CMK (cell line): ENCODE results near the gene FLT4.

ENCODE experiments used
- DNase-seq: peaks from one replicate; pipeline ENCODE4 v3.0.0-alpha.2; 2010; ENCODE audit warnings: low read depth

Gene FLT4

GRCh38 chr5:180642181-180642775, 7.1 kb downstream of the FLT4 start:
- DNase-seq: no peak

DNA sequence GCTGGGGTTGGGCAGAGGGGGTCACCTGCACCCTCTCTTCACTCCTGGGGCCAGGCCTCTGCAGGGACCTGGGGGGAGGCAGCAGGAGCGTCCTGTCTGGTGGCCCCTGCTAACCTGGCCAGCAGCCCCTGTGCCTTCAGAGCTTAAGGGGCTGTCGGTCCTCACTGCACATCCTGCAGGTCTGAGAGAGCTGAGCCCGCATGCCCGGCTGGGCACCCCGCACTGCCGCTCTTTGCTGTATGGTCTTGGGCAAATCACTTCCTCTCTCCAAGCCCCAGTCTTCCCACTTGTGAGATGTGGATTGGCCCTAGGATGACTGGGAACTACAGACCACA, 7.9 kb downstream of the FLT4 start:
- DNase-seq: no peak

DNA sequence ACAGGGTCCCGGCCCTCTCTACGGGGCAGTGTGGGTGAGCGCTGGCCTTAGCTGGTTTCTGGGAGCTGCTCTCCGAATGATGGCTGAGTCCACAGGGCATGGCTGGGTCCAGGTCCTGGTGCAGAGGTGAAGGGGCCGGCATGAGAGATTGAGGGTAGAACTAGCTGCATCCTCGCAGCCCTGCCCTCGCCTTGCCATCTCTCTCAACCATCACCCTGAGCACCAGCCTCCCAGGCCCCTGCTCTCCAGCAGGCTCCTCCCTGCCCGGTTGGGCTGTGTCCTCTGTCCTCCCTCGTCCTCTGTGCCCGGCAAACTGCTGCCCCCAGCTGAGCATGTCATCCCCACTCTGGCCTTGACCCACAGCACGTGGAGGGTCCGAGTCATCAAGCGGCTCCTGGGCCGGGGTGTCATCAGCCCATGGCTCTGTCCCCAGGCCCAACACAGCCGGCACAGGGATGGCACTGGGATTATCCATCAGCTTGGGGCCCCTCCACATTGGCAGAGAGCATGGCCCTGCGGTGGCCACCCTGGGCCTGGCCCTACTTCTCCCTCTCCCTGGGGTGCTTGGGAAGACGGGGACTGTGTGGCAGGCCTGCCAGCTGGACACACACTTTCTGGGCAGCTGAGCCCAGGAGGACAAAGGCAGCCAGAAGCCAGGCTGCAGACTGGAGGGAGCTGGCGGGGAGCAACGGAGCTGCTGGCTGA, 8.4 kb downstream of the FLT4 start:
- no peak for DNase-seq

GRCh38 chr5:180640611-180640860, 8.9 kb downstream of the FLT4 start:
- no peak for DNase-seq

DNA sequence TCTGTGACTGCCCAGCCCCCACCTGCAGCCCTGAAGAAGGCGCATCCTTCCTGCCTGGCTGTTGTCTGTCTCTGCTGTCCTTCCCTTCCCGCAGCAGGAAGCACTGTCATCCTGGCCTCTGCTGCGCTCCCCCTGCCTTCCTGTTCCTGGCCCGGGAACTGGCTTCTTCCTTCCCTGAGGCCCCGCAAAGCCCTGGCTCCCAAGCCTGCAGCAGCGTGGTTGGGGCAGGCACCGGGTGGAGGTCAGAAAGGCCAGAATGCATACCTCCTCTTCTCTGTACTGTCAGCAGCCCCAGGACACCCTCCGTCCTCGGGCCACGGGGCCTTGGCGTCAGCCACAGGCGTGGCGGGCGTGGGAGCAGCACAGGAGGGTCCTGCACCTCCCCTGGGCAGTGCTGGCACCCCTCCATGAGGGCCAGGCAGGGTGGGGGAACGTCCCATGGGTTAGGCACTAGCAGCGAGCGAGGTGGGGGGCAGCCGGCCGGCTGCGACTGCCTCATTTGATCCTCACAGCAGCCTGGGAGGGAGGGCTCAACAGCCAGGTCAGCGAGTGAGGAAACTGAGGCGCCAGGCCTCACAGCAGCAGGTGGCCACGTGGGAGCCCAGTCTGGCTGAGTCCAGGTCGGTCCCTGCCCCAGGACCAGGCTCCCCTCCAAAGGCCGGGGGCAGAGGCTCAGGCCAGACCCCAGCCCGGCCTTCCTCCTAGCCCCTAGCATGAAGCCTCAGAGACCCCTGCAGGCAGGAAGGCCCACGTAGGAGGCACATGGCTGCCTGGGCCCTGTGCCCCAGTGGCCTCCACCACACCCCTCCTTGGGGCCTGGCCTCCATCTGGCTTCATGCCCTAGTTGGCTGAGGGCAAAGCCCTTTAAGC, 9.4 kb downstream of the FLT4 start:
- no peak for DNase-seq

DNA sequence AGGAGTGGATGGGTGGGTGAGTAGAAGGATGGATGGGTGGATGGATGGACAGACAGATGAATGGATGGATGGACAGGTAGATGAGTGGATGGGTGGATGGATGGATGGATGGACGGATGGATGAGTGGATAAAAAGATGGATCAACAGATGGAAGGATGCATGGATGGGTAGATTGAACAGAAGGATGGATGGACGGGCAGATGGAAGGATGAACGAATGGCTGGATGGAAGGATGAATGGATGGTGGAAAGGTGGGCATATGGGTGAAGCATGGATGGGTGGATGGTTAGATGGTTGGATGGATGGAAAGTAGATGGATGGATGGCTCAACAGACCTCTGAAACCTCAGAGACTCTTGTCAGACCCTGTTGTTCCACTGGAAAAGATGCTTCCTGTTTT, 10.1 kb downstream of the FLT4 start:
- no peak for DNase-seq

GRCh38 chr5:180637962-180638680, 11.3 kb downstream of the FLT4 start:
- no peak for DNase-seq

DNA sequence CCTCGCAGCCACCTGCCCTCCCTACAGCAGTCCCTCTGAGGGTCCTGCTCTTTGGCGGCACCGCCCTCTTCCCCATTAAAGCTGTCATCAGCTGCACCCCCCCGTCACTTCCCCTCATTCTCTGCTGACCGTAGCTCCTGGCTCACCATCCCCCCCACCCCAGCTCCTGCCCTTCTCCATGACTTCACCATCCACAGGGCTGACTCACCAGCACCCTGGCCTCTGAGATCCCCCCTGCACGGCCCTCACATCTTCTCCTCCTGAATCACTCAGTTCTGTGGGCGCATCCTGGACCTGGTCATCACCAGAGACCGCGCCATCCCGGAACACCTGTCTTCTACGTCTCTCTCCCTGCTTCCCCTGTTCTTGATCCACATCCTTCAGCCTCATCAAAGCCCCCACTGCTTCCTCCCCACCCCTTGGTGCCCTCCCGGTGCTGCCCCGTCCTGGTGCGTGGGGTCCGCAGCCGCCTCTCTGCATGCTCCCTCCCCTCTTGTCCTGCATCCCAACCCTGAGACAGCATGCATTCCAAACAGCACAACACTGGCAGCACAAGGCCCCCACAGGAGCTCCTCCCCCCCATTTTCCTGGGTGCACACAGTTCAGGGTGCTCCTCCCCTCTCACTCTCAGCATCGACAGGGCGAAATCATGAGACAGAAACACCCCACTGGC, 12.9 kb downstream of the FLT4 start:
- DNase-seq: no peak

GRCh38 chr5:180636016-180636402, 13.4 kb downstream of the FLT4 start:
- no peak for DNase-seq

- DNase-seq: no peak
Measured at GRCh38 chr5:180633283-180634177, 15.9 kb downstream of the FLT4 start.

GRCh38 chr5:180632768-180633167, 16.6 kb downstream of the FLT4 start:
- peak; percentile 72 for DNase-seq

DNA sequence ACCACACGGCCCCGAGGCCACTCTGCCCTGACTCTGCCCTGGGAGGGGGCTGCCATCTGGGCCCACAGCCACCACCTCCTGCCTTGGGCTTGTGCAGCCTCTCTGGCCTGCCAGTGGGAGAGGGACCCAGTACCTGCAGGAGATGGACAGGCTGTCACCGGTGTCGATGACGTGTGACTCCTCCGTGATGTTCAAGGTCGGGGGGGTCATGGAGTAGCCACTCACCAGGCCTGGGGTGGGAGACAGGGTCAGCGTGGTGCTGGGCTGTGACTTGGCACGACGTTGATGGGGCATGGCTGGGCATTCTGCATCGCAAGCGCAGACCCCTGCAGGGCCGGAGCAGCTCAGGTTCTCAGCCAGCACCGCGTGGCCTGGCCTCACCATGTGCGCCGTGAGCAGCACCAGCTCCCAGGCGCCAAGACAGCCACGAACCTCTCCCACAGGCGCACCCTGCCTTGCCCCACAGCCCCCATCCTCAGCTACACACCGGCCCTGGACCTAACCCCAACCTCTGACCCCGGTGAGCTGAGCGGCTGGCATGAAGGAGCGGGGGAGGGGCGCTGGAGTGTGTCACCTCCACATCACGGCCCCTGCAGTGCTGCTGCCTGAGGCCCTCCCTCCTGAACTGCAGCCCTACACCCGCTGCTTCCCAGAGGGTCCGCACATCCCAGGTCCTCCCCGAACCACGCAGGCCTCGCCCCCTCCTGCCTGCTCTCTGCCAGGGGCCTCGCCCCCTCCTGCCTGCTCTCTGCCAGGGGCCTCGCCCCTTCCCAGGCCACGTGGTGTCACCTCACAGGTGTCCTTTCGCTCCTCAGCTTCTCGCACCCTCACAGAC, 17.6 kb downstream of the FLT4 start:
- no peak for DNase-seq

- no peak for DNase-seq
Measured at GRCh38 chr5:180630426-180630825, 19.0 kb downstream of the FLT4 start.

DNA sequence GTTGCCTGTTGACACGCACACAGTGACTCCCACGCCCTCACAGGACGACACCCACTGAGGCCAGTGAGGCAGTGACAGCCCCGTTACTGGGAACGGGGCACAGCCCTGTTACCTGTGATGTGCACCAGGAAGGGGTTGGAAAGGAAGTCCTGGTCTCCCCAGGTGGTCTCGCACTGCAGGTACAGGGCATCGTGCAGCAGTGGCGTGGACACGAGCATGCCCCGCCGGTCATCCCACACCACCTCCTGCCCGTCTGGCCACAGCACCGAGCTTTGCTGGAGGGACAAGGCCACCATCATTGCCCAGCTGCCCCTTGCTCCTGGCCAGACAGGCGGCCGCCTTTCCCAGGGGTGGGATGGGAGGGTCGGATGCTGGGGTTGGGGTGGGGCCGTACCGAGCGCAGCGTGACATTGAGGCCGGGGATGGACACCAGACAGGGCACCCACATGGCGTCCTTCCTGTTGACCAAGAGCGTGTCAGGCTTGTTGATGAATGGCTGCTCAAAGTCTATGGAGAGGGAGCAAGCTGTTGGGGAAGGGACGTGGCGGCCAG, 19.5 kb downstream of the FLT4 start:
- DNase-seq: no peak

DNA sequence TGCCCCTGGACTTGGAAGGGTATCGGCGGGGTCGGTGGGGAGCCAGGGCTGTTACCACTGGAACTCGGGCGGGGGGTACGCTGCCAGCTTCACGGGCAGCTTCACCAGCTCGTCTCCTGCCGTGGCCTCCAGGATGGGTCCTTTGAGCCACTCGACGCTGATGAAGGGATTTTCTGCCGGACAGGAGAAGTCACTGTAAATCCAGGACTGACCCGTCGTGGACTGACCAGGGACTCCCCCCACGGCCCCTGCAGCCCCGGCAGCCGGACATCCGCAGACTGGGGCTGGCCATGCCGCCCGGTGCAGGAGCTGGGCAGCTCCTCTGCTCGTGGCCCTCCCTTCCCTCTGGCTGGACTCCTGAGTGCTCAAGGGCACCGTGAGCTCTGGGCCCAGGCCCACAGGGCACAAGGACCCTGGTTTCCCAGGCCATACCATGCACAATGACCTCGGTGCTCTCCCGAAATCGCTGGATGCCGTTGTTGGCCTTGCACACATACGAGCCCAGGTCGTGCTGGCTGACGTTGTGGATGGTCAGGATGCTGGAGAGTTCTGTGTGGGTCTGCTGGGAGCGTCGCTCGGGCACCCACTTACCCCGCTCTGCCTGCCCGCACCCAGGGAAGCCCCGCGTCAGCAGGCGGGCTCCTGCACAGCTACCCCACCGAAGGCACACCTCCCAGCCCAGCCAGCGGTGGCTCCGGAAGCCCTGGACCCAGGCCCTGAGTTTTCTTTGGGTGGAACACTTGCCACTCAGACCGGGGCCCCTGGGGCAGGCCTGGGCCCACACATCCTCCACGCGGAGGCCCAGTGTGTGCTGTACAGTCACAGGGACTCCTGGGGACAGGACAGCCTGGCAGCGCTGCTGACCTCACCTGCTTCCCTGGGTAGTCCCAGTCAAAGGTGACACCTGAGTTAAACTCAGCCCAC, 20.3 kb downstream of the FLT4 start:
- no peak for DNase-seq

DNA sequence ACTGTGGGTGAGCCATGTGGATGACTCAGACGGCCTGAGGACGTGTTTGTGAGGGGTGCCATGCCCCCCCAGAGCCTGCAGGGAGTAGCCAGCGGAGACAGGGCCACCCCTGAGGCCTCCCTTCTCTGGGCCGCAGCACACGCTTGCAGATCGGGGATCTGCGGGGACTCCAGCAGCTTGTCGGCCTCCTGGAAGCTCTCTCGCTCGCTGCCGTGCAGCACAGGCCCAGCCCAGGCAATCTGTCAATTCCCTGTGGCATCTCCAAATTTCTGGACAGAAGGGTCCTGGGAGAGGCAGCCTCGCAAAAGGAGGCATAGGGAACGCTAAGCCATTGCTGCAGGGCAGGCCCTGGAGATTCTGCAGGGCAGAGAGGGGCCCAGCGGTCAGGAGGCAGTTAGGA, 21.2 kb downstream of the FLT4 start:
- DNase-seq: no peak

DNA sequence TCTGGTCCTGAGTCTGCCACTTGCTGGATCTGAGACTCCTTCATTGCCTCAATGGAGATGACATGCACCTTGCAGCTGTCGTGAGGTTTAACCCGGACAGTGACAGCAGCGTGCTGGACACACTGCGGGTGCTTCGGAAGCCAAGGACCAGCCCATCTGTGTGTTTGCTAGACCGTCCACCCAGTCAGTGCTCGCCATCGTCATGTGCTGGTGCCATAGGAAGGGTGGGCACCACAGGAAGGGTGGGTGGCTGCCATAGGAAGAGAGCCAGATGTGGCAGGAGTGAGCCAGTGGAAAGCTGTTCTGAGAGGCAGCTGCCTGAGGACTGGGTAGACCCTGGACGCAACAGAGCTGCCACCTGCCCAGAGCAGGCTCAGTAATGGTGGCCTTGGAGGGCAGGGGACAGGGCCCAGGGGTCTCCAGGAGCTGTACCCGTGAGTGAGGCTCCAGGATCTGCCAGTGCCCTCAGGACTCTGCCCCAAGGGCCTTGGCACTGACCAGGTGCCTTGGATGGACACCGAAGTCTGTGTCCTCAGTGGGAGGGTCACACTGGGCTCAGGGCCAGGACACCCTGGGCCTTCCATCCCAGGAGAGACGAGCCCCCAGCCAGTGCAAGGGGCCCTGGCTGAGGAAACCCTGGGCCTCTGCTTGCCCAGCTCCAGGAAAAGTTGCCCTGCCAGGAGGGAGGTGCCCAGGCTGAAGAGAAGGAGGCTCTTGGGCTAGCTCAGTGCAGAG, 21.8 kb downstream of the FLT4 start:
- DNase-seq: no peak

DNA sequence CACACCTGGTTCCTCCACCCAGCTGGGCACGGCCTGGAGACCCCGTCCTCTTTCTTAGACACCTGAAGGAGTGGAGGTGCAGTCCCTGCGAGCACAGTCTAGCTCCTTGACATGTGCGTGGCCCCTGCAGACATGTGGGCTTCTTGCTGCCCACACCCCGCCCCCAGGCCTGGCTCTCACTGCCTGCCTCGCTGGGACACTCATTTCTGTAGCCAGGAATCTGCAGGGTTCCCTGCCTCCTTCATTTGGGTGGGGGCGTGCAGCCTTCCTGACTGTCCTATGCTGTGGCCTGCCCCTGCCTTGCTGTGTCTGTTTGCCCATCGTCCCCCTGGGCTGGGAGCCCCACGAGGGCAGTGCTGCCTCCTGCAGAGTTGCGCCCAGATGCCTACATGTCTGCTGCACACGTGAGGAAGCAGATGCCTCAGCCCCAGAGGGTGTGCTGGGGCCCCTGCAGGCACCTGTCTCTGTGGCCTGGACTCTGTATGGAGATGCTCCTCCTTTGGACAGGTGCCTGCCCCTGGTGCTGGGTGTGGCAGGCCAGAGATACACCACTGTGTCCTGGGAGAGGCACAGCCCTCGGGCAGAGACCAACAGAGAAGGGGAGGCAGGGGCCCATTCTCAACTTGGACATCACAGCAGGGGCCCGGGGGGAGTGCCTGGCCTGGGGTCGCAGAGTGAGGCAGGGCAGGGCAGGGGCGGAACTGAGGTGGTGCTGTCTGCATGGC, 22.6 kb downstream of the FLT4 start:
- no peak for DNase-seq
